Measurements from ENCODE around the gene RAPGEF6. TPM values are rescaled to one million over a fixed set of nuclear protein-coding genes. Genes with fewer than 3 reads are reported as not detected.

The RAPGEF6 gene
- total and polyA plus RNA-seq, 4 donors: 3.9 to 73.1 (median 10.8) TPM

DNA sequence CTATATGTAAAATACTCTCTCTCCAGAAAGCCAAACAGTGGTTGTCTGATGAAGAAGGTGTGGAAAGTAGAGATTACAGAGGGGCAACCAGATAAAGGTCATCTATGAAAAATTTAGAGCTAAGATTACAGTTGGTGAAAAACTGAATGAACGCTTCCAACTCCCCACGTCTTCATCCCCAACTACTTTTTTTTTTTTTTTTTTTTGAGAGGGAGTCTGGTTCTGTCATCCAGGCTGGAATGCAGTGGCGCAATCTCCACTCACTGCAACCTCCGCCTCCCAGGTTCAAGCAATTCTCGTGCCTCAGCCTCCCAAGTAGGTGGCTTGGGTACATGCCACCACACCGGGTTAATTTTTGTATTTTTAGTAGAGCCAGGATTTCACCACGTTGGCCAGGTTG, 64.3 kb downstream of the RAPGEF6 start:
- peaks cover 0 to 2% (median 0%) of the 10 kb centered on the region in 5 donors for H3K4me1 ChIP-seq (ENCODE audit: control insufficient read depth in 5 of 5, insufficient read depth in 5 of 5, low read length in 5 of 5)
- 85 to 88% methylated on average over 7 of the region's 7 CpGs for WGBS, 2 donors

GRCh38 chr5:131564229-131564652, 70.8 kb downstream of the RAPGEF6 start:
- no peak for TF ChIP-seq CTCF (IDR thresholded peaks at IDR 0.05; ENCODE audit: control extremely low read depth, extremely low read depth)
- Histone ChIP-seq H3K4me1 (ENCODE audit: control insufficient read depth in 5 of 5, insufficient read depth in 5 of 5, low read length in 5 of 5) (peaks cover 0 to 5% (median 0%) of the 10 kb centered on the region in 5 donors), H3K4me3 (no peak overlapping the region), H3K9me3 (ENCODE audit: control insufficient read depth in 4 of 4, insufficient read depth in 3 of 4, low read length in 3 of 4) (no peaks in the 10 kb centered on the region), H3K27ac (ENCODE audit: low read depth in 1 of 2, low read length in 1 of 2) (no peak overlapping the region), H3K36me3 (ENCODE audit: control insufficient read depth in 4 of 4, insufficient read depth in 4 of 4, low read length in 4 of 4) (peaks cover 0 to 4% (median 2%) of the 10 kb centered on the region in 4 donors), H3K27me3 (ENCODE audit: control insufficient read depth in 3 of 3, insufficient read depth in 3 of 3, low read length in 2 of 3) (no peaks in the 10 kb centered on the region), H3K9ac (ENCODE audit: insufficient read depth in 1 of 2, low read length in 2 of 2) (no peak overlapping the region)
- no peak for ATAC-seq (ENCODE audit: insufficient read depth, low FRiP score)
- no peak for DNase-seq
- 90 to 93% methylated on average over 4 of the region's 4 CpGs for WGBS, 2 donors

More for the DNA sequence above, 64.3 kb downstream of the RAPGEF6 start:
- no peaks in the 10 kb centered on the region for H3K27me3 ChIP-seq (ENCODE audit: control insufficient read depth in 3 of 3, insufficient read depth in 3 of 3, low read length in 2 of 3)
- no peak overlapping the region for H3K27ac ChIP-seq (ENCODE audit: low read depth in 1 of 2, low read length in 1 of 2)
- TF ChIP-seq CTCF (IDR thresholded peaks at IDR 0.05; ENCODE audit: control extremely low read depth, extremely low read depth): no peak
- DNase-seq (no peak), ATAC-seq (ENCODE audit: insufficient read depth, low FRiP score) (no peak)
- H3K9me3 ChIP-seq (ENCODE audit: control insufficient read depth in 4 of 4, insufficient read depth in 3 of 4, low read length in 3 of 4): peaks cover 0 to 3% (median 0%) of the 10 kb centered on the region in 4 donors
- peaks cover 0 to 3% (median 0%) of the 10 kb centered on the region in 4 donors for H3K36me3 ChIP-seq (ENCODE audit: control insufficient read depth in 4 of 4, insufficient read depth in 4 of 4, low read length in 4 of 4)
- H3K4me3 ChIP-seq: no peak overlapping the region
- no peak overlapping the region for H3K9ac ChIP-seq (ENCODE audit: insufficient read depth in 1 of 2, low read length in 2 of 2)

- no peaks in the 10 kb centered on the region for H3K9me3 ChIP-seq (ENCODE audit: control insufficient read depth in 4 of 4, insufficient read depth in 3 of 4, low read length in 3 of 4)
- no peak overlapping the region for H3K4me3 ChIP-seq
- DNase-seq (no peak), ATAC-seq (ENCODE audit: insufficient read depth, low FRiP score) (no peak)
- 91 to 92% methylated on average over 8 of the region's 8 CpGs for WGBS, 2 donors
- no peaks in the 10 kb centered on the region for H3K27me3 ChIP-seq (ENCODE audit: control insufficient read depth in 3 of 3, insufficient read depth in 3 of 3, low read length in 2 of 3)
- H3K4me1 ChIP-seq (ENCODE audit: control insufficient read depth in 5 of 5, insufficient read depth in 5 of 5, low read length in 5 of 5): peaks cover 0 to 5% (median 0%) of the 10 kb centered on the region in 5 donors
- H3K36me3 ChIP-seq (ENCODE audit: control insufficient read depth in 4 of 4, insufficient read depth in 4 of 4, low read length in 4 of 4): peaks cover 0 to 7% (median 2%) of the 10 kb centered on the region in 4 donors
- H3K9ac ChIP-seq (ENCODE audit: insufficient read depth in 1 of 2, low read length in 2 of 2): no peak overlapping the region
- H3K27ac ChIP-seq (ENCODE audit: low read depth in 1 of 2, low read length in 1 of 2): no peak overlapping the region
- TF ChIP-seq CTCF (IDR thresholded peaks at IDR 0.05; ENCODE audit: control extremely low read depth, extremely low read depth): no peak
These were observed 71.4 kb downstream of the RAPGEF6 start for GRCh38 chr5:131563434-131564228.
